AG09319 (cell line): ENCODE results near the gene TUBA1C.

Experiments used
- DNase-seq: peaks from one replicate; pipeline ENCODE4 v3.0.0-alpha.2; 2010; ENCODE audit warnings: low read depth; ENCODE audit errors: extremely low read depth
- TF ChIP-seq, protein P1 (sequence below): IDR thresholded peaks from 2 replicates; pipeline ENCODE4 v1.5.1; 2011; ENCODE audit warnings: low read depth, mild to moderate bottlenecking, inconsistent platforms, low read length, moderate library complexity

Gene TUBA1C

GRCh38 chr12:49323524-49324097 is 58.7 kb downstream of the TUBA1C start:
- DNase-seq: no peak
- TF ChIP-seq, protein P1, sequence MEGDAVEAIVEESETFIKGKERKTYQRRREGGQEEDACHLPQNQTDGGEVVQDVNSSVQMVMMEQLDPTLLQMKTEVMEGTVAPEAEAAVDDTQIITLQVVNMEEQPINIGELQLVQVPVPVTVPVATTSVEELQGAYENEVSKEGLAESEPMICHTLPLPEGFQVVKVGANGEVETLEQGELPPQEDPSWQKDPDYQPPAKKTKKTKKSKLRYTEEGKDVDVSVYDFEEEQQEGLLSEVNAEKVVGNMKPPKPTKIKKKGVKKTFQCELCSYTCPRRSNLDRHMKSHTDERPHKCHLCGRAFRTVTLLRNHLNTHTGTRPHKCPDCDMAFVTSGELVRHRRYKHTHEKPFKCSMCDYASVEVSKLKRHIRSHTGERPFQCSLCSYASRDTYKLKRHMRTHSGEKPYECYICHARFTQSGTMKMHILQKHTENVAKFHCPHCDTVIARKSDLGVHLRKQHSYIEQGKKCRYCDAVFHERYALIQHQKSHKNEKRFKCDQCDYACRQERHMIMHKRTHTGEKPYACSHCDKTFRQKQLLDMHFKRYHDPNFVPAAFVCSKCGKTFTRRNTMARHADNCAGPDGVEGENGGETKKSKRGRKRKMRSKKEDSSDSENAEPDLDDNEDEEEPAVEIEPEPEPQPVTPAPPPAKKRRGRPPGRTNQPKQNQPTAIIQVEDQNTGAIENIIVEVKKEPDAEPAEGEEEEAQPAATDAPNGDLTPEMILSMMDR: no peak
